H9 (cell line): ENCODE measurements around the gene FUT2. TPM values are rescaled to one million over a fixed set of nuclear protein-coding genes. Genes with fewer than 3 reads are reported as not detected.

Source experiments
- DNase-seq: peaks from one replicate; pipeline ENCODE4 v3.0.0-alpha.2; 2017
- H2AFZ ChIP-seq: one replicate; pipeline ENCODE4 v1.6.1; 2013; ENCODE audit warnings: mild to moderate bottlenecking, low read length, control low read depth, moderate library complexity
- H2AK5ac ChIP-seq: 2 replicates; pipeline ENCODE4 v1.6.1; 2013; ENCODE audit warnings: low read length, control low read depth, mixed read lengths; ENCODE audit not compliant: insufficient read length
- H2BK120ac ChIP-seq: one replicate; pipeline ENCODE4 v1.6.1; 2013; ENCODE audit warnings: low read depth, mild to moderate bottlenecking, low read length, control low read depth, inconsistent platforms; ENCODE audit not compliant: poor library complexity, severe bottlenecking
- H2BK12ac ChIP-seq: 2 replicates; pipeline ENCODE4 v1.6.1; 2013; ENCODE audit warnings: low read length, control low read depth, mixed read lengths, low read depth; ENCODE audit not compliant: insufficient read length
- H2BK15ac ChIP-seq: 2 replicates; pipeline ENCODE4 v1.6.1; 2013; ENCODE audit warnings: low read depth, low read length, control low read depth
- H2BK20ac ChIP-seq: one replicate; pipeline ENCODE4 v1.6.1; 2013; ENCODE audit warnings: low read depth, mild to moderate bottlenecking, low read length, control low read depth, inconsistent platforms; ENCODE audit not compliant: poor library complexity, severe bottlenecking
- H2BK5ac ChIP-seq: 2 replicates; pipeline ENCODE4 v1.6.1; 2013; ENCODE audit warnings: low read length, control low read depth, mixed read lengths; ENCODE audit not compliant: insufficient read length
- H3K14ac ChIP-seq: 2 replicates; pipeline ENCODE4 v1.6.1; 2013; ENCODE audit warnings: low read length, control low read depth; ENCODE audit not compliant: insufficient read depth
- H3K18ac ChIP-seq: 2 replicates; pipeline ENCODE4 v1.6.1; 2013; ENCODE audit warnings: low read depth, mild to moderate bottlenecking, mixed read lengths, low read length, control low read depth; ENCODE audit not compliant: insufficient read length
- H3K23ac ChIP-seq: 2 replicates; pipeline ENCODE4 v1.6.1; 2013; ENCODE audit warnings: low read length, control low read depth, mixed read lengths, low read depth; ENCODE audit not compliant: insufficient read length
- H3K23me2 ChIP-seq: 2 replicates; pipeline ENCODE4 v1.6.1; 2013; ENCODE audit warnings: low read depth, mild to moderate bottlenecking, mixed read lengths, low read length, control low read depth; ENCODE audit not compliant: insufficient read length, poor library complexity, severe bottlenecking
- H3K27ac ChIP-seq: 2 replicates; pipeline ENCODE4 v1.5.1; 2013; ENCODE audit warnings: low read length, control low read depth, mixed read lengths, low read depth; ENCODE audit not compliant: insufficient read length
- H3K27me3 ChIP-seq: 2 replicates; pipeline ENCODE4 v1.6.1; 2013; ENCODE audit warnings: low read length, control low read depth, inconsistent platforms; ENCODE audit not compliant: insufficient read depth
- H3K4ac ChIP-seq: 2 replicates; pipeline ENCODE4 v1.6.1; 2013; ENCODE audit warnings: low read depth, mild to moderate bottlenecking, control low read depth, inconsistent platforms, low read length, moderate library complexity
- H3K4me1 ChIP-seq: 2 replicates; pipeline ENCODE4 v1.6.1; 2013; ENCODE audit warnings: low read length, control low read depth, inconsistent platforms; ENCODE audit not compliant: insufficient read depth
- H3K4me2 ChIP-seq: 2 replicates; pipeline ENCODE4 v1.6.1; 2013; ENCODE audit warnings: low read length, control low read depth, mixed read lengths; ENCODE audit not compliant: insufficient read length, insufficient read depth
- H3K56ac ChIP-seq: 2 replicates; pipeline ENCODE4 v1.6.1; 2013; ENCODE audit warnings: low read depth, mild to moderate bottlenecking, mixed read lengths, low read length, control low read depth; ENCODE audit not compliant: insufficient read length
- H3K79me1 ChIP-seq: 2 replicates; pipeline ENCODE4 v1.6.1; 2013; ENCODE audit warnings: low read depth, mild to moderate bottlenecking, moderate library complexity, low read length, control low read depth, inconsistent platforms; ENCODE audit not compliant: insufficient read depth, poor library complexity, severe bottlenecking
- H3K79me2 ChIP-seq: 2 replicates; pipeline ENCODE4 v1.6.1; 2013; ENCODE audit warnings: low read length, control low read depth, inconsistent platforms; ENCODE audit not compliant: insufficient read depth
- H3K9ac ChIP-seq: 2 replicates; pipeline ENCODE4 v1.6.1; 2013; ENCODE audit warnings: low read length, control low read depth, mixed read lengths; ENCODE audit not compliant: insufficient read length; ENCODE audit errors: extremely low read depth
- H3K9me3 ChIP-seq: one replicate; pipeline ENCODE4 v1.6.1; 2013; ENCODE audit warnings: low read depth, low read length, inconsistent platforms; ENCODE audit not compliant: control insufficient read depth
- H3T11ph ChIP-seq: one replicate; pipeline ENCODE4 v1.6.1; 2013; ENCODE audit warnings: mild to moderate bottlenecking, low read length, control low read depth, inconsistent platforms
- H4K20me1 ChIP-seq: one replicate; pipeline ENCODE4 v1.6.1; 2013; ENCODE audit not compliant: control insufficient read depth, insufficient read length, insufficient read depth
- H4K5ac ChIP-seq: 2 replicates; pipeline ENCODE4 v1.6.1; 2013; ENCODE audit warnings: low read depth, mild to moderate bottlenecking, mixed read lengths, low read length, control low read depth; ENCODE audit not compliant: insufficient read length
- H4K8ac ChIP-seq: replicated peaks from 2 replicates; pipeline ENCODE4 v1.6.1; 2013; ENCODE audit warnings: low read length, control low read depth, mixed read lengths, low read depth; ENCODE audit not compliant: insufficient read length
- H4K91ac ChIP-seq: 2 replicates; pipeline ENCODE4 v1.6.1; 2013; ENCODE audit warnings: low read depth, mild to moderate bottlenecking, moderate library complexity, mixed read lengths, low read length, control low read depth; ENCODE audit not compliant: insufficient read length
- H3K27ac Mint-ChIP-seq, 3 experiments: 2 replicates in 2 of 3; 3 replicates in 1 of 3; pipeline ENCODE4 v1.8.0; 2020 to 2021; ENCODE audit warnings: mixed read lengths in 3 of 3, mild to moderate bottlenecking in 1 of 3, moderate library complexity in 1 of 3
- H3K27me3 Mint-ChIP-seq: 2 replicates; pipeline ENCODE4 v1.8.0; 2021; ENCODE audit warnings: low read depth, mild to moderate bottlenecking, moderate library complexity, mixed read lengths
- H3K36me3 Mint-ChIP-seq, 3 experiments: 2 replicates in 2 of 3; 3 replicates in 1 of 3; pipeline ENCODE4 v1.8.0; 2020 to 2021; ENCODE audit warnings: low read depth in 3 of 3, mixed read lengths in 3 of 3; ENCODE audit not compliant: insufficient read depth in 1 of 3
- H3K4me1 Mint-ChIP-seq, 2 experiments: 2 replicates each; pipeline ENCODE4 v1.8.0; 2020; ENCODE audit warnings: mixed read lengths in 2 of 2
- H3K4me3 Mint-ChIP-seq, 2 experiments: 2 replicates in 1 of 2; 3 replicates in 1 of 2; pipeline ENCODE4 v1.8.0; 2020 to 2021; ENCODE audit warnings: mild to moderate bottlenecking in 2 of 2, mixed read lengths in 2 of 2, moderate library complexity in 1 of 2
- H3K9me3 Mint-ChIP-seq, 2 experiments: 2 replicates in 1 of 2; 3 replicates in 1 of 2; pipeline ENCODE4 v1.8.0; 2020; ENCODE audit warnings: mild to moderate bottlenecking in 2 of 2, mixed read lengths in 2 of 2, moderate library complexity in 1 of 2
- CTCF ChIP-seq: fragments of 200-600 bp; sonication (generic); conservative IDR thresholded peaks from 3 replicates; pipeline ENCODE4 v1.8.0; 2021; ENCODE audit warnings: antibody characterized with exemption, mild to moderate bottlenecking
- WGBS: extraction: QIAGEN DNeasy Blood & Tissue Kit; methylation state at CpG from one replicate; pipeline ENCODE4 v1.1.7; 2013; ENCODE audit warnings: missing lambda C conversion rate, low lambda C conversion rate, mixed read lengths; ENCODE audit not compliant: insufficient read length; ENCODE audit errors: extremely low coverage; 5-methylcytosine and 5-hydroxymethylcytosine counted together
- total RNA-seq: library from RNA; stranded (reverse); gene quantifications from 2 replicates; pipeline ENCODE4 v1.2.1, GENCODE V29; 2021

The FUT2 gene
- total RNA-seq, 1 experiment from 2014 or later: 11.4 TPM

GRCh38 chr19:48705431-48705830 lies 9.7 kb downstream of the FUT2 start:
- Histone ChIP-seq H3T11ph (no peak overlapping the region), H3K4ac (no peak overlapping the region), H3K79me2 (no peaks in the 10 kb centered on the region), H4K8ac (no peak overlapping the region), H2BK12ac (no peak overlapping the region), H2BK5ac (no peak overlapping the region), H3K27me3 (no peaks in the 10 kb centered on the region), H2BK120ac (no peak overlapping the region), H4K20me1 (no peaks in the 10 kb centered on the region), H3K14ac (no peak overlapping the region), H3K23me2 (no peaks in the 10 kb centered on the region), H4K5ac (no peak overlapping the region), H3K79me1 (no peaks in the 10 kb centered on the region), H3K27ac (no peak overlapping the region), H3K18ac (no peak overlapping the region), H3K4me2 (no peak overlapping the region), H3K9ac (no peak overlapping the region), H3K56ac (no peak overlapping the region), H2AK5ac (no peak overlapping the region), H3K23ac (no peak overlapping the region), H3K9me3 (no peaks in the 10 kb centered on the region), H2BK15ac (no peak overlapping the region), H4K91ac (no peak overlapping the region), H3K4me1 (no peaks in the 10 kb centered on the region; the same call in 1 of the 2 replicates), H2AFZ (no peak overlapping the region), H2BK20ac (no peak overlapping the region)
- no peak for DNase-seq
- H3K36me3 Mint-ChIP-seq: peaks cover 26 to 35% (median 33%) of the 10 kb centered on the region in 3 experiments
- no peak overlapping the region for H3K4me3 Mint-ChIP-seq
- no peak for TF ChIP-seq CTCF
- peaks cover 2 to 4% of the 10 kb centered on the region in 2 experiments; a peak in 4 of 5 replicates for H3K9me3 Mint-ChIP-seq
- peaks cover 7 to 8% of the 10 kb centered on the region in 2 experiments for H3K4me1 Mint-ChIP-seq
- WGBS: no CpG with 5 or more reads among the region's 2 CpGs
- no peak overlapping the region for H3K27ac Mint-ChIP-seq
- peaks cover 2% of the 10 kb centered on the region; the same call in 1 of the 2 replicates for H3K27me3 Mint-ChIP-seq
